ENCODE measurements around the gene SERGEF. TPM values are rescaled to one million over a fixed set of nuclear protein-coding genes. Genes with fewer than 3 reads are reported as not detected.

The SERGEF gene
- total RNA-seq, 1 experiment from 2014 or later, result 31.4 TPM

DNA sequence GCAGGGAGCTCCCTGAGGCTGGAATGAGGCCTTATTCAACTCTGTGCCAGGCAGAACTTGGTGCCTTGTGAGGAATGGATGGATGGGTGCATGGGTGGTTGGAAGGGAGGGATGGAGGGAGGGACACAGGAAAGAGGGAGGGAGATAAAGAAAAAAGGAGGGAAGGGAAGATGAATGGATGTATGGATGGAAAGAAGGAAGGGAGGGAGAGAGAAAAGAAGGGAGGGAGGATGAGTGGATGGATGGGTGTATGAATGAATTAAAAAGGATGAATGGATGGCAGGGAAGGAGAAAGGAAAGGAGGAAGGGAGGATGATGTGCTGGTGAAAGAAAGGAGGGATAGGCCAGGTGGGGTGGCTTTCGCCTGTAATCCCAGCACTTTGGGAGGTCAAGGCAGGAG is 243.6 kb downstream of the SERGEF start:
- Histone ChIP-seq H3K23ac (ENCODE audit: insufficient read length, low read depth, low read length) (no peak overlapping the region), H2BK12ac (ENCODE audit: insufficient read length, low read depth, low read length) (no peak overlapping the region), H3T11ph (ENCODE audit: low read length) (no peak overlapping the region), H3K27me3 (ENCODE audit: insufficient read depth, low read length) (no peaks in the 10 kb centered on the region), H2BK20ac (ENCODE audit: low read depth, low read length, poor library complexity, severe bottlenecking) (no peak overlapping the region), H3K56ac (ENCODE audit: insufficient read length, low read depth, low read length) (no peak overlapping the region), H3K18ac (ENCODE audit: insufficient read length, low read depth, low read length) (no peak overlapping the region), H4K5ac (ENCODE audit: insufficient read length, low read depth, low read length) (no peak overlapping the region), H3K27ac (ENCODE audit: insufficient read length, low read depth, low read length) (no peak overlapping the region), H3K4me1 (ENCODE audit: insufficient read depth, low read length) (no peaks in the 10 kb centered on the region), H2BK5ac (ENCODE audit: insufficient read length, low read length) (no peak overlapping the region), H3K9ac (ENCODE audit: extremely low read depth, insufficient read length, low read length) (no peak overlapping the region), H4K91ac (ENCODE audit: insufficient read length, low read depth, low read length) (no peak overlapping the region), H4K20me1 (ENCODE audit: control insufficient read depth, insufficient read depth, insufficient read length) (no peaks in the 10 kb centered on the region), H2AK5ac (ENCODE audit: insufficient read length, low read length) (no peak overlapping the region), H3K4me2 (ENCODE audit: insufficient read depth, insufficient read length, low read length) (no peak overlapping the region), H2BK120ac (ENCODE audit: low read depth, low read length, poor library complexity, severe bottlenecking) (no peak overlapping the region), H3K14ac (ENCODE audit: insufficient read depth, low read length) (no peak overlapping the region), H3K9me3 (ENCODE audit: control insufficient read depth, low read depth, low read length) (no peaks in the 10 kb centered on the region), H3K23me2 (ENCODE audit: insufficient read length, low read depth, low read length, poor library complexity, severe bottlenecking) (no peaks in the 10 kb centered on the region), H3K4ac (ENCODE audit: low read depth, low read length) (no peak overlapping the region), H2AFZ (ENCODE audit: low read length) (no peak overlapping the region), H3K79me2 (ENCODE audit: insufficient read depth, low read length) (no peaks in the 10 kb centered on the region), H3K79me1 (ENCODE audit: insufficient read depth, low read depth, low read length, poor library complexity, severe bottlenecking) (no peaks in the 10 kb centered on the region), H4K8ac (replicated peaks; ENCODE audit: insufficient read length, low read depth, low read length) (no peak overlapping the region), H2BK15ac (ENCODE audit: low read depth, low read length) (no peak overlapping the region)
- Mint-ChIP-seq H3K4me1 (peaks cover 4 to 14% of the 10 kb centered on the region in 2 experiments; a peak in 3 of 4 replicates), H3K27ac (no peak overlapping the region; a peak in 1 of 7 replicates), H3K36me3 (ENCODE audit: insufficient read depth in 1 of 3, low read depth in 3 of 3) (no peaks in the 10 kb centered on the region), H3K4me3 (no peak overlapping the region), H3K9me3 (no peaks in the 10 kb centered on the region; a peak in 1 of 5 replicates), H3K27me3 (ENCODE audit: low read depth) (no peaks in the 10 kb centered on the region; the same call in 1 of the 2 replicates)
- no peak for DNase-seq
- TF ChIP-seq, protein P1, sequence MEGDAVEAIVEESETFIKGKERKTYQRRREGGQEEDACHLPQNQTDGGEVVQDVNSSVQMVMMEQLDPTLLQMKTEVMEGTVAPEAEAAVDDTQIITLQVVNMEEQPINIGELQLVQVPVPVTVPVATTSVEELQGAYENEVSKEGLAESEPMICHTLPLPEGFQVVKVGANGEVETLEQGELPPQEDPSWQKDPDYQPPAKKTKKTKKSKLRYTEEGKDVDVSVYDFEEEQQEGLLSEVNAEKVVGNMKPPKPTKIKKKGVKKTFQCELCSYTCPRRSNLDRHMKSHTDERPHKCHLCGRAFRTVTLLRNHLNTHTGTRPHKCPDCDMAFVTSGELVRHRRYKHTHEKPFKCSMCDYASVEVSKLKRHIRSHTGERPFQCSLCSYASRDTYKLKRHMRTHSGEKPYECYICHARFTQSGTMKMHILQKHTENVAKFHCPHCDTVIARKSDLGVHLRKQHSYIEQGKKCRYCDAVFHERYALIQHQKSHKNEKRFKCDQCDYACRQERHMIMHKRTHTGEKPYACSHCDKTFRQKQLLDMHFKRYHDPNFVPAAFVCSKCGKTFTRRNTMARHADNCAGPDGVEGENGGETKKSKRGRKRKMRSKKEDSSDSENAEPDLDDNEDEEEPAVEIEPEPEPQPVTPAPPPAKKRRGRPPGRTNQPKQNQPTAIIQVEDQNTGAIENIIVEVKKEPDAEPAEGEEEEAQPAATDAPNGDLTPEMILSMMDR (conservative IDR thresholded peaks at IDR 0.05), result no peak
- WGBS (ENCODE audit: extremely low coverage, insufficient read length, low lambda C conversion rate), result no CpG with 5 or more reads among the region's 1 CpG
